NCI-H2227 (cell line): Measurements from ENCODE around the gene ADAMTSL3.

ENCODE experiments used
- DNase-seq: peaks from one replicate; lab custom pipeline; 2025; ENCODE audit not compliant: unreplicated experiment; lab: John Stamatoyannopoulos, UW

ADAMTSL3 gene

GRCh38 chr15:83653639-83654378 is at the start of gene ADAMTSL3:
TSS of gene ADAMTSL3 (plus strand) at chr15:83654123. CDS start at chr15:83655762, 1,639 bp downstream.
- peak; percentile 81 for DNase-seq

- no peak for DNase-seq
Observed at GRCh38 chr15:83604549-83604948, 49.4 kb upstream of the ADAMTSL3 start.

- DNase-seq, result no peak
Observed at GRCh38 chr15:83605111-83605945, 48.6 kb upstream of the ADAMTSL3 start.

GRCh38 chr15:83610132-83610531 is 43.8 kb upstream of the ADAMTSL3 start:
- no peak for DNase-seq

- no peak for DNase-seq
Observed at GRCh38 chr15:83610901-83611685, 42.8 kb upstream of the ADAMTSL3 start.

GRCh38 chr15:83612226-83612625 is 41.7 kb upstream of the ADAMTSL3 start:
- no peak for DNase-seq

- DNase-seq, result no peak
Observed at GRCh38 chr15:83612898-83613635, 40.9 kb upstream of the ADAMTSL3 start.

GRCh38 chr15:83613714-83614113 is 40.2 kb upstream of the ADAMTSL3 start:
- DNase-seq, result no peak

- no peak for DNase-seq
Observed at GRCh38 chr15:83616840-83617239, 37.1 kb upstream of the ADAMTSL3 start.

- no peak for DNase-seq
Observed at GRCh38 chr15:83626171-83626802, 27.6 kb upstream of the ADAMTSL3 start.

- no peak for DNase-seq
Observed at GRCh38 chr15:83631534-83631933, 22.4 kb upstream of the ADAMTSL3 start.

GRCh38 chr15:83643201-83643600 is 10.7 kb upstream of the ADAMTSL3 start:
- no peak for DNase-seq

- DNase-seq, result no peak
Observed at GRCh38 chr15:83644439-83644838, 9.5 kb upstream of the ADAMTSL3 start.

GRCh38 chr15:83650831-83651230 is 3.1 kb upstream of the ADAMTSL3 start:
- DNase-seq, result no peak

- DNase-seq, result no peak
Observed at GRCh38 chr15:83651541-83651940, 2.4 kb upstream of the ADAMTSL3 start.

GRCh38 chr15:83652626-83653204 is 1.2 kb upstream of the ADAMTSL3 start:
- no peak for DNase-seq

- no peak for DNase-seq
Observed at GRCh38 chr15:83653288-83653638, 660 bp upstream of the ADAMTSL3 start.

GRCh38 chr15:83654379-83655236 is 685 bp downstream of the ADAMTSL3 start:
- DNase-seq, result peak; percentile 10

GRCh38 chr15:83655237-83655616 is 1.3 kb downstream of the ADAMTSL3 start:
- DNase-seq, result no peak
